Right lung (tissue), 5 donors: ENCODE results near the gene INHBE. TPM values are rescaled to one million over a fixed set of nuclear protein-coding genes. Genes with fewer than 3 reads are reported as not detected.
A peak's percentile ranks its signal among the peaks of the same experiment; 100 is the strongest.

Experiments used
- DNase-seq, 2 donors: peaks; one replicate each; pipeline ENCODE4 v3.0.0-alpha.2; 2013
- polyA plus RNA-seq, 5 donors: library from polyadenylated mRNA; unstranded; fragments of 120-200 nt; gene quantifications; one replicate each; pipeline versions ENCODE4 v1.2.1 to v1.2.3, GENCODE V29; 2013; ENCODE audit warnings: inconsistent platforms in 1 of 5, low replicate concordance in 1 of 5; ENCODE audit not compliant: insufficient read length in 5 of 5, insufficient read depth in 1 of 5

The INHBE gene
- polyA plus RNA-seq, 5 donors, result 0.54 to 1.2 (median 0.90) TPM

DNA sequence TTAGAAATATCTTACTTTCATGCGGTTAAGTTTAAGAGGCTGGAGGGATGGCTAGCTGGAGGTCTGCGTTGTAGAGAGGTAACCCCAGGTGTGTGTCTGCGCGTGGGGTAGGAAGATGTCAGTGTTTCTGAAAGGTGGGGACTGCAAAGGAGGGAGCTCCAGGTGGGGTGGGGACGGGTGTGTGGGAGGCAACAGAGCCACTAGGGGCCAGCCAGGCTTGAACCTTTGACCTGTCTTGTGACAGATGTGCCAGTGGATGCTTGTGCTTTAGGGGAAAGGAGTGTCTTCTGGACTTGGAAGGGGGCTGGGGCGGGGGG lies 5.3 kb downstream of the INHBE start:
- DNase-seq, result no peak

DNA sequence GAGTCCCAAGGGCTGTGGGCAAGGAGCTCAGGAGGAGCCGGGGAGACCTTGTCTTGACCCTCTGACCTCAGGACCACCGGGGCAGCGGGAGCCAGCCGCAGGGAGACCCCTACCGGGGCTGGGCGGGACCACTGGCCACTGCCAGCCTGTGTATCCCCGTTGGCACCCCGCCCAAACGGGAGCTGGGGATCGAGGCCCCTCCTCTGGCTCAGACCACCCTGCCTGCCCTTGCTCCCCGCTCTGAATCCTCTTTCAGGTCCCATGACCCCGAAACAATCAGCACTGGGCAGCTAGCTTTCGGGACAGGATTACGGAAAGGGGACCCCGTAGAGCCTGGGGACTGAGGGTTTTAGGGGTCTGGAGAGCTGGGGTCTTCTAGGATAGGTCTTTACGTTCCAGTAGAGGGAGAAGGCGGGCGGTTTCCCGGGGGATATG lies 5.8 kb downstream of the INHBE start:
- DNase-seq, result no peak

DNA sequence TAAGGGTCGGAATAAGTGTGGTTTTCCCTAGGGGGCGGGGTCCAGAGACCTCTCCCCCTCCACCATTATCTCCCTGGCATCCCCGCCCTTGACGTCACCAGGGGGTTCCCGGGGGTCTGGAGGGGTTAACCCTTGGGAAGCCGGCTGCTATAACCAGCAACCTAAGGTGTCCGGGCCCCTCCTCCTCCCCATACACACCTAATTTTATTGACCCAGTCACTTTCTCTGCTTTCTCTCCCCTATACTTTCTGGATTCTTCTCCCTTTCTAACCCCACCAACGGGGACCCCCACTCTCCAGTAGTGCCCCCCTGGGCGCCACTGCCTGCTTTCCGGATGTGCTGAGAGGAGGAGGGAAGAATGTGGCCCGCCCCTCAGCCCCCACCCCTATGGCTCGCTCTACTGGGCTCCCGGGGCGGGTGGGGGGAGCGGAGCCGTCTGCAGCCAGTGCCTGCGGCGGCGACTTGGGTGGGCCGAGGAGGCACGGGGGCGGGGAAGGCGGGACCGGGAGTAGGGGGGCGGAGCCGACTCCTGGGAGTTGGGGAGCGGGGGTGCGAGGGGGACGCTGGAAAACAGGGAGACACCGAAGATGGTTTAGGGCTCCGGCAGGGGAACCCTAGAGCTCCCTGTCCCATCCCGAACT lies 6.3 kb downstream of the INHBE start:
- peak; percentile 85 to 88 for DNase-seq

DNA sequence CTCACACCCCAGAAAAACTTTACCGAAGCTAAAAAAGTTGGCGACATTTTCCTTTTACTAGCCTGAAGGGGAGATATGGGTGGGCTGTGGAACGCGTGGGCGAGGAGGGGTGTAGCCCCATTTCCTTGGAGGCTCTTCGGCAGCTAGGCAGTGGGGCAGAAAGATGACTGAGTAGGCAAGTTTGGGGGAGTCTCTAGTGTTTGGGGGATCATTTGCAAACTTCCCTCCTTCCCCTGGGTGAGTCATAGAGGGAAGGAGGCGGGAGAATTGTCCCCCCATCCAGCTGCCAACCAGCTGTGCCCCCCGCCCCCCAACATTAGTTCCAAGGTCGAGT lies 6.8 kb downstream of the INHBE start:
- no peak for DNase-seq

DNA sequence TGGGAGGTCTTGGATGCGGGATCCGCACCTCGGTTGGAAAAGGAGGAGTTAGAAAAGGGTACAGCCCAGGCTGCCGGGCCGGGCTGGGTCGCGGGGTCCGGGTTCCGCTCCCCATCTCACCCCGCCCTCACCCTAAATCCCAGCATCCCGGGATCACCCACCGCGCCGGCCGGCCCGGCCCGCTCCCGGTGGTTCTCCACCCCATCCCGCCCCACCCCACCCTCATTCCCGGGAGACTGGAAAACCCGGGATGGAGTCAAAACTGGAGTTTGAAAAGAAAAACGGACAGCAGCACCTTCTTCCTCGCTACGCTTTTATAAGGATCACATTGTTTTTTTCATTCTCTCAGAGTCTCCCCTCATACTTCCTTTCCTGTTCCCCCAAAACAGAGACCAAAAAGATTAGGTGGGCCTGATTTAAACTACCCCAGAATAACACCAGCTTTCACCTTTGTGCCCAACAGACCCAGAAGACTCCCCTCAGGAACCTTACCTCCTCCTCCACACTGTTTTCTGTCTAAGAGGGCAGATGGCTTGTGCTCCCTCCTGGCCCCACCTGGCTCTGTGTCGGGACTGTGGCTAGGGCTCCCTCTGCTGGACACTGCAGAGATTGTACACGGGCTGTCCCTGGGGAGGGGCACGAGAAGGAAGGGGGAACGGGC lies 7.3 kb downstream of the INHBE start:
- DNase-seq, result peak; percentile 83 to 84

DNA sequence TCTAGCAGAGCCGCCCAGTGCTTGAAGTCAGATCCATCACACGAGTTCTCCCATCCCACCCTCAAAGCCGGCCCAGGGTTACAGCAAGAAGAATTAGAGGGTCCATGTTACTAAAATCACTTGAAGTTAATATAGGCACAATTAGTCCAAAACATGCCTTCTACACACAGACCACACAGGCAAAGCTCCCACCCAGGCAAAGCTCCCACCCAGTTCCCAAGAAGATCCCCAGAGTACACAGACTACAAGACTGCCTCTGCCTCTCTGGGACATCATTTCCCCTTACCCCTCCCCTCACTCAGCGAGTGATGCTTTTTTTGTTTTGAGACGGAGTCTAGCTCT lies 7.8 kb downstream of the INHBE start:
- no peak for DNase-seq

DNA sequence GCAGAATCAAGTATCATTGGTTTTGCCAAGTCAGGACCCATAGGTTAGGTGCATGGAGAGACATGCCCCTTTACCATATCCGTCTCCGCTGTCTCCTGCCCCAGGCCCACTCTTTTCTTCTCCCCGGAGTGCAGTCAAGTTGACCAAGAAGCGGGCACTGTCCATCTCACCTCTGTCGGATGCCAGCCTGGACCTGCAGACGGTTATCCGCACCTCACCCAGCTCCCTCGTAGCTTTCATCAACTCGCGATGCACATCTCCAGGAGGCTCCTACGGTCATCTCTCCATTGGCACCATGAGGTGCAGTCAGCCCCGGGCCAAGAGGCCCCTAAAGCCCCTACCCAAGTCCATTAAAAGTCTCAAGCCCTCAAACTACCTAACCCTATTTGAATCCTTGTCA lies 9.5 kb downstream of the INHBE start:
- DNase-seq, result no peak

DNA sequence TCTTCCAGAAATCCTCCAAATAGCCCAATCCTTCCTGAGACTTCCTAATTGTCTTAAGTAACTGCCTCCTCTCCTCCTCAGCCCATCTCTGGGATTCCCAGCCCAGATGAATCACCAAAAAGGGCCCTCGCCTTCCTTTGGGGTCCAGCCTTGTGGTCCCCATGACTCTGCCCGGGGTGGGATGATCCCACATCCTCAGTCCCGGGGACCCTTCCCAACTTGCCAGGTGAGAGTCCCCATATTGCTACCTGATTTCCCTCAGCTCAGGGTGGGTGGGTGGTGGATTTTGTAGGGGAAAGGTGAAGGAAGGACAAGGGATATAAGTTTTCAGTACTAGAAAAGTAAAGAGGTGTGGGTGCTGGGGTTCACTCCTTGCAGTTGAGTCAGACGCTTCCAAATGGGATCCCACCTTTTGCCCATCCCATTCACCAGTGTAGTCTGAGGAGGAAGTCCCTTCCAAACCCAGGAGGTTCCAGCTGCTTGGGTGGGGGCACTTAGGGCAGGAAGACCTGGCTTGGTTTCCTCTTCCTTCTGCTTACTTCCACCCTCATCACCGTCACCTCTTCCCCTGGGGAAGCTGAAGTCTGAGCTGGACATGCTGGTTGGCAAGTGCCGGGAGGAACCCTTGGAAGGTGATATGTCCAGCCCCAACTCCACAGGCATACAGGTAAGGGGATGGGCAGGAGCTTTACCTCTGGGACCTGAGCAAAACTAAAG lies 10.1 kb downstream of the INHBE start:
- DNase-seq, result no peak

DNA sequence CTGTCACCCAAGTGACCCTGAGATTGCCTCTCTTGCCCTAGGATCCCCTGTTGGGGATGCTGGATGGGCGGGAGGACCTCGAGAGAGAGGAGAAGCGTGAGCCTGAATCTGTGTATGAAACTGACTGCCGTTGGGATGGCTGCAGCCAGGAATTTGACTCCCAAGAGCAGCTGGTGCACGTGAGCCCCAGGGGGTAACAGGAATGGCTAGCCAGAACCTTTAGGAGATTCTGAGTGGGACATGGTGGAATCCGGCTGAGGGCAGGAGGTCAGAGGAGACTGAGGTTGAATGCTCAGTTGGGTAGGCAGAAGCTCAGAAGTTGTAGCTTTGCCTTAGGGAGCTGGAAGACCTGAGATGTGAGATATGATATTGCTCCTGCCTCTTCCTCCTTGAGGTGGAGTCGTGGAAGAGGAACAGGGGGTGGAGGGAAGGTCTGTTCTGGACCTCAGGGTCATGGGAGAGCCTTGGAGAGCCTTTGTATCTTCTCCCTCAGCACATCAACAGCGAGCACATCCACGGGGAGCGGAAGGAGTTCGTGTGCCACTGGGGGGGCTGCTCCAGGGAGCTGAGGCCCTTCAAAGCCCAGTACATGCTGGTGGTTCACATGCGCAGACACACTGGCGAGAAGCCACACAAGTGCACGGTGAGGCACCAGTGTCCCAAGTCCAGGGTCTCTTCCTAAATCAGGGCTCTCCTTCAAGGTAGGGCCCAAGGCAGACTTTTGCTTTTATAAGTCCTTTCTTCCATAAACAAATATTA lies 10.8 kb downstream of the INHBE start:
- no peak for DNase-seq

DNA sequence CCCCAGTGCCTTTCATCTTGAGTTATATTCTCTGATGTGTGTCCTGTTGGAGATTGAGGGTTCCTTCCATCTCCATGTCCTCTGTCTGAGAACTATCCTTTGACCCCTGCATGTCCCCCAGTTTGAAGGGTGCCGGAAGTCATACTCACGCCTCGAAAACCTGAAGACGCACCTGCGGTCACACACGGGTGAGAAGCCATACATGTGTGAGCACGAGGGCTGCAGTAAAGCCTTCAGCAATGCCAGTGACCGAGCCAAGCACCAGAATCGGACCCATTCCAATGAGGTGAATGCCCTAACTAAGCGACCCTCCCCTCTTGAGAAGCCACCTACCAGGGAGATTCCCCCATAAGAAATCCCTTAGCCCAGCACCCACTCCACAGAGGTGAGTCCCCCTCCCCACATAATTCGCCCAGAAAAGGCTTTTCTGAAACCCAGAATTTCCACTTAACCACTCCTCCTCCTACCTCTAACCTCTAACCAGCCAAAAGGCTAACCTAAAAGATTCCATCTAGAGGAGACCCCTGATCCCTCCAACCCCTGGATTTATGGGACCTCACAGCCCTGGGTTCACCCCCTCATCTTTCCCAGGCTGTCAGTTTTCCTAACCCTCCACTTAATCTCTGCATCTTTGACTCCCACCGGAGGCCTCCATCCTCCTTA lies 12.2 kb downstream of the INHBE start:
- no peak for DNase-seq

DNA sequence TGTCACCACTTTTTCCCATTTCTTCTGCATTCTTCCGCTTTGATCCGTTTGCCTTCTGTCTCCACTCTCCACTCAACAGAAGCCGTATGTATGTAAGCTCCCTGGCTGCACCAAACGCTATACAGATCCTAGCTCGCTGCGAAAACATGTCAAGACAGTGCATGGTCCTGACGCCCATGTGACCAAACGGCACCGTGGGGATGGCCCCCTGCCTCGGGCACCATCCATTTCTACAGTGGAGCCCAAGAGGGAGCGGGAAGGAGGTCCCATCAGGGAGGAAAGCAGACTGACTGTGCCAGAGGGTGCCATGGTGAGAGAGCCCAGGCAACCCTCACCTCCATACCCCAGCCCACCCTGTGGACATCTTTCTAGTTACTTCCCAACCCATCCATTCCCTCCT lies 12.8 kb downstream of the INHBE start:
- no peak for DNase-seq

DNA sequence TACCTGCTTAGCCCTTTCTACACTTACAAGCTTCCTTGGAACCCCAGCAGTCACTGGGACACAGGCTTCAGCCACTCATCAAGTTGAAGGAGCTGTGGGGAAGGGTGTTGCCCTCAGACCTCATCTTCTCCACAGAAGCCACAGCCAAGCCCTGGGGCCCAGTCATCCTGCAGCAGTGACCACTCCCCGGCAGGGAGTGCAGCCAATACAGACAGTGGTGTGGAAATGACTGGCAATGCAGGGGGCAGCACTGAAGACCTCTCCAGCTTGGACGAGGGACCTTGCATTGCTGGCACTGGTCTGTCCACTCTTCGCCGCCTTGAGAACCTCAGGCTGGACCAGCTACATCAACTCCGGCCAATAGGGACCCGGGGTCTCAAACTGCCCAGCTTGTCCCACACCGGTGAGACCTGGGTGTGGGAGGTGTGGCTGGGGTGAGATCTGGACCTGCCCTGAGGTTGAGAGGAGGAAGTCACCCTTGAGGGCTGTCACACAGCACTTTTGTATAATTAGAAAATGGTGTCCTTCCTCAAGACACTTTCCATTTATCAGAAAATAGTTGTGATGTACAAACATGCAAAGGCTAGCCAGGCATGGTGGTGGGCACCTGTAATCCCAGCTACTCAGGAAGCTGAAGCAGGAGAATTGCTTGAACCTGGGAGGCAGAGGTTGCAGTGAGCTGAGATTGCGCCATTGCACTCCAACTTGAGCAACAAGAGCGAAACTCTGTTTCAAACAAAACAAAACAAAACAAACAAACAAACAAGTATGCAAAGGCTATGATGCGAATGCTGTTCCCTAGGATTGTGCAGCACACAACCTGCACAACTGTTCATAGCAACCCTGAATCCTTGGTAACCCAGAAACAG lies 14.4 kb downstream of the INHBE start:
- no peak for DNase-seq

DNA sequence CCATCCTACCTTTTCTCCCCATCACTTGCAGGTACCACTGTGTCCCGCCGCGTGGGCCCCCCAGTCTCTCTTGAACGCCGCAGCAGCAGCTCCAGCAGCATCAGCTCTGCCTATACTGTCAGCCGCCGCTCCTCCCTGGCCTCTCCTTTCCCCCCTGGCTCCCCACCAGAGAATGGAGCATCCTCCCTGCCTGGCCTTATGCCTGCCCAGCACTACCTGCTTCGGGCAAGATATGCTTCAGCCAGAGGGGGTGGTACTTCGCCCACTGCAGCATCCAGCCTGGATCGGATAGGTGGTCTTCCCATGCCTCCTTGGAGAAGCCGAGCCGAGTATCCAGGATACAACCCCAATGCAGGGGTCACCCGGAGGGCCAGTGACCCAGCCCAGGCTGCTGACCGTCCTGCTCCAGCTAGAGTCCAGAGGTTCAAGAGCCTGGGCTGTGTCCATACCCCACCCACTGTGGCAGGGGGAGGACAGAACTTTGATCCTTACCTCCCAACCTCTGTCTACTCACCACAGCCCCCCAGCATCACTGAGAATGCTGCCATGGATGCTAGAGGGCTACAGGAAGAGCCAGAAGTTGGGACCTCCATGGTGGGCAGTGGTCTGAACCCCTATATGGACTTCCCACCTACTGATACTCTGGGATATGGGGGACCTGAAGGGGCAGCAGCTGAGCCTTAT lies 15.3 kb downstream of the INHBE start:
- no peak for DNase-seq

DNA sequence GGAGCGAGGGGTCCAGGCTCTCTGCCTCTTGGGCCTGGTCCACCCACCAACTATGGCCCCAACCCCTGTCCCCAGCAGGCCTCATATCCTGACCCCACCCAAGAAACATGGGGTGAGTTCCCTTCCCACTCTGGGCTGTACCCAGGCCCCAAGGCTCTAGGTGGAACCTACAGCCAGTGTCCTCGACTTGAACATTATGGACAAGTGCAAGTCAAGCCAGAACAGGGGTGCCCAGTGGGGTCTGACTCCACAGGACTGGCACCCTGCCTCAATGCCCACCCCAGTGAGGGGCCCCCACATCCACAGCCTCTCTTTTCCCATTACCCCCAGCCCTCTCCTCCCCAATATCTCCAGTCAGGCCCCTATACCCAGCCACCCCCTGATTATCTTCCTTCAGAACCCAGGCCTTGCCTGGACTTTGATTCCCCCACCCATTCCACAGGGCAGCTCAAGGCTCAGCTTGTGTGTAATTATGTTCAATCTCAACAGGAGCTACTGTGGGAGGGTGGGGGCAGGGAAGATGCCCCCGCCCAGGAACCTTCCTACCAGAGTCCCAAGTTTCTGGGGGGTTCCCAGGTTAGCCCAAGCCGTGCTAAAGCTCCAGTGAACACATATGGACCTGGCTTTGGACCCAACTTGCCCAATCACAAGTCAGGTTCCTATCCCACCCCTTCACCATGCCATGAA lies 16.0 kb downstream of the INHBE start:
- no peak for DNase-seq

DNA sequence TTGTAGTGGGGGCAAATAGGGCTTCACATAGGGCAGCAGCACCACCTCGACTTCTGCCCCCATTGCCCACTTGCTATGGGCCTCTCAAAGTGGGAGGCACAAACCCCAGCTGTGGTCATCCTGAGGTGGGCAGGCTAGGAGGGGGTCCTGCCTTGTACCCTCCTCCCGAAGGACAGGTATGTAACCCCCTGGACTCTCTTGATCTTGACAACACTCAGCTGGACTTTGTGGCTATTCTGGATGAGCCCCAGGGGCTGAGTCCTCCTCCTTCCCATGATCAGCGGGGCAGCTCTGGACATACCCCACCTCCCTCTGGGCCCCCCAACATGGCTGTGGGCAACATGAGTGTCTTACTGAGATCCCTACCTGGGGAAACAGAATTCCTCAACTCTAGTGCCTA lies 16.6 kb downstream of the INHBE start:
- DNase-seq, result no peak

DNA sequence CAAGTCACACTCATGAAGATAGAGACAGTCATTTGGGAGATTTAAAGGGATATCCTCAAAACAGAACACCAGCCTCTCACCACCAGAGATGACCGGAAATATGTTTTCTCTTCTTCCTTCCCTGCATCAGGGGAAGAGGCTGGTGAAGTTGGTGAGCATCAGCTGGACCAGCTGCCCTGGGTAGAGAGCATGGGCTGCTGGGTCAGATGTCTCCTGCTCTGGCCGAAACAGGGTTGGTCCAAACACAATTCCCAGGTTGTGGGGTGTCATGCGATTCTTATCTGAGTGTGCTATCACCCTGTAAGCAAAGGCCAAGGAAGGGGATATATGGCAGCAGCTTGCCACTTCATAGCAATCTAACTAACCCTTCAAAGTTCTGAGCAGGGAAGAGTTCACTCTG lies 17.3 kb downstream of the INHBE start:
- no peak for DNase-seq

DNA sequence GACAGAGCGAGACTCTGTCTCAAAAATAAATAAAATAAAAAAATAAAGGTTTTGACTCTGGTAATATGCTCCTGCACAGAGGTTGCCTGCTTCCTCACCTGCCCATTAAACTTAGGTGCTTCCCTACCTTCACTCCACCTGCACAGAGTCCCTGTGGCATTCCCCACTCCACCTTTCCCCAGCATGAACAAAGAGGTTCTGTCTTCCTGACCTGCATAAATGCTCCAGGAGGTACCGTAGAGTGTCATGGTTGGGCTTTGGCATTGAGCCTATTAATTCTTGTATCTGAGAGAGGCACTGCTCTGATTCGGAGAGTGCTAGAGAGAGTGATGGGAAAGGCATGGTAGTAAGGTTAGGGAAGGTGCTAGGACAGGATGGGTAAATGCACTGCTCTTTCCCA lies 18.3 kb downstream of the INHBE start:
- DNase-seq, result no peak

DNA sequence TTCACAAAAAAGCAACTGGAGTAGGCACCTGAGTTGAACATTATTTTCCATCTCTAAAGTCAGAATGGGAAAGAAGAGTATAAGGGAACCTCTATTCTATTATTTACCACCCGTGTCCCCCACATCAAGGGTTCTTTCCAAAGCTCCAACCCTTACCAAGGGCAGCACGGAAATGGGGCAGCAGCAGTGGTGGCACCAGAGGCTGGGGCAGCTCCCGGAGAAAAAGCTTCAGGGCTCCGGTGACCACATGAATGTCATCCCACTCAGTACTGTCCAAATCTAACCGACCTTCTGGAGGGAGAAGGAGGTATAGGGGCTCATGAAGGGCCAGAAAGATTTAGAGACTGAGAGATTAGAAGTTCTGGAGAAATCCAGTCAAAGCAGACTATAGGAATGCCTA lies 18.8 kb downstream of the INHBE start:
- no peak for DNase-seq

DNA sequence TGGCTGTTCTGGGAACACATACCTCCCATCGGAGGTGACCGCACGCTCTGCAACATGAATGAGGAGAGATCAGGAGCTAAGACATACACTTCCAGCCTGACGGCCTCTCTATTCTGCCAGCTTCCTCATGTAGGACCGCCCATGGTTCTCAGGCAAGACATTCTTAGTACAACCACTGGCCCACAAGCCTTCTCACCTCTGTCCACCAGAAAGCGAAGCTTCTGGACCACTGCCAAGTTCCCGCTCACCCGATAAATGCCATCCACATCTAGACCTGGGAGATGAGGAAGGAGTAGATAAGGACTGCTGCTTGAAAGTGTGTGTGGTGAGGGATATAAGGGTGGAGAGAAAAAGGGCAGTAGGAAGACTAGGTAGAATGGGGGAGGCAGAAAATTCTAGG lies 19.3 kb downstream of the INHBE start:
- DNase-seq, result no peak

DNA sequence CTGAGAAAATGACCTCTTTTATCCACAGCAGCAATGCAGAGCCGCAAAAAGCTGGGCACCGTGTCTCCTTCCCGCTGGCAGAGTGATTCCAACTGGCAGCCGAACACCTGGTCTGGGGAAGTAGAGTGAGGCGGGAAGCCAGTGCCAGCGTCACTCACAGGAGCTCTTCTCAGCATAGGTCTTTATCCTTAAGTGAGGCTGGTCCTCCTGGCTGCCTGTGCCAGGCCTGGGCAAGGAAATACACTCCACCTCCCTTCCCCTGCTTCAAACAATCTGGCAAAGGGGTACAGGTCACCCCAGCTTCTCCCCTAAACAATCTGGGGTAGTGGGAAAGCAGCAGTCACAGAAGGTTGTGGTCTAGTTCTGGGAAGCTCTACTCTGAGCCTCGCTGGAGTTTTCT lies 19.8 kb downstream of the INHBE start:
- DNase-seq, result no peak
